HEK293 (cell line): ENCODE measurements around the gene PSTPIP2.

ENCODE experiments used
- HOXD13 ChIP-seq: sonication (generic); formaldehyde crosslinking; IDR thresholded peaks from 2 replicates; pipeline ENCODE4 v1.8.0; 2022; ENCODE audit warnings: missing genetic modification reagents, borderline replicate concordance
- ZBTB7A ChIP-seq: fragments of 450-650 bp; formaldehyde crosslinking; IDR thresholded peaks from 2 replicates; pipeline ENCODE4 v1.5.1; 2016; ENCODE audit warnings: low read depth, missing biosample characterization, missing genetic modification characterization
- ZNF121 ChIP-seq: fragments of 450-650 bp; formaldehyde crosslinking; IDR thresholded peaks from 2 replicates; pipeline ENCODE4 v1.5.1; 2016; ENCODE audit warnings: missing biosample characterization, missing genetic modification characterization
- ZNF184 ChIP-seq: fragments of 450-650 bp; IDR thresholded peaks from 2 replicates; pipeline ENCODE4 v1.5.1; 2018; ENCODE audit warnings: missing biosample characterization, mild to moderate bottlenecking, missing genetic modification characterization
- ZNF292 ChIP-seq: fragments of 450-650 bp; formaldehyde crosslinking; IDR thresholded peaks from 2 replicates; pipeline ENCODE4 v1.5.1; 2016; ENCODE audit warnings: low read depth, missing biosample characterization, missing genetic modification characterization, borderline replicate concordance
- ZNF48 ChIP-seq: fragments of 450-650 bp; formaldehyde crosslinking; IDR thresholded peaks from 2 replicates; pipeline ENCODE4 v1.5.1; 2016; ENCODE audit warnings: missing biosample characterization, missing genetic modification characterization
- ZNF629 ChIP-seq: fragments of 450-650 bp; formaldehyde crosslinking; IDR thresholded peaks from 2 replicates; pipeline ENCODE4 v1.5.1; 2017; ENCODE audit warnings: missing biosample characterization, missing genetic modification characterization
- ZNF768 ChIP-seq: fragments of 450-650 bp; formaldehyde crosslinking; IDR thresholded peaks from 2 replicates; pipeline ENCODE4 v1.5.1; 2018; ENCODE audit warnings: missing biosample characterization, mild to moderate bottlenecking, missing genetic modification characterization
- TF ChIP-seq, protein P1 (sequence below): fragments of 450-650 bp; formaldehyde crosslinking; IDR thresholded peaks from 2 replicates; pipeline ENCODE4 v1.5.1; 2016; ENCODE audit warnings: missing biosample characterization, missing genetic modification characterization
- TF ChIP-seq, protein P2 (sequence below): fragments of 450-650 bp; formaldehyde crosslinking; IDR thresholded peaks from 2 replicates; pipeline ENCODE4 v1.5.1; 2016; ENCODE audit warnings: missing biosample characterization, missing genetic modification characterization
- TF ChIP-seq, protein P3 (sequence below): fragments of 450-650 bp; formaldehyde crosslinking; IDR thresholded peaks from 2 replicates; pipeline ENCODE4 v1.5.1; 2016; ENCODE audit warnings: missing biosample characterization, missing genetic modification characterization
- TF ChIP-seq, protein P4 (sequence below): fragments of 450-650 bp; formaldehyde crosslinking; IDR thresholded peaks from 2 replicates; pipeline ENCODE4 v1.5.0; 2017; ENCODE audit warnings: missing biosample characterization, missing genetic modification characterization, borderline replicate concordance
- TF ChIP-seq, protein P5 (sequence below): fragments of 450-650 bp; formaldehyde crosslinking; IDR thresholded peaks from 2 replicates; pipeline ENCODE4 v1.5.1; 2016; ENCODE audit warnings: missing biosample characterization, missing genetic modification characterization

DNA sequence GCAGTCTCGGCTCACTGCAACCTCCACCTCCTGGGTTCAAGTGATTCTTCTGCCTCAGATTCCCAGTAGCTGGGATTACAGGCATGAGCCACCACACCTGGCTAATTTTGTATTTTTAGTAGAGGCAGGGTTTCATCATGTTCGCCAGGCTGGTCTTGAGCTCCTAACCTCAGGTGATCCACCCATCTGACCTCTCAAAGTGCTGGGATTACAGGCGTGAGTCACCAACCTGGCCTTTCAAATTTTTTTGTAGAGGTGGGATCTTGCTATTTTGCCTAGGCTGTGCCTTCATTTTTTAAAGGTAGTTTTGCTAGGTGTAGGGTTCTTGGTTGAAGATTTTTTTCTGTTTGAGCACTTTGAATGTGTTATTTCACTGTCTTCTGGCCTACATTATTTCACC is 38.3 kb upstream of the PSTPIP2 start:
- TF ChIP-seq ZNF292 (tag by site-specific recombination) (no peak), ZNF184 (tag by site-specific recombination) (no peak), HOXD13 (no peak), ZBTB7A (tag by site-specific recombination) (no peak), ZNF48 (tag by site-specific recombination) (no peak), ZNF629 (no peak), ZNF768 (tag by site-specific recombination) (no peak), ZNF121 (tag by site-specific recombination) (no peak)
- TF ChIP-seq, protein P1, sequence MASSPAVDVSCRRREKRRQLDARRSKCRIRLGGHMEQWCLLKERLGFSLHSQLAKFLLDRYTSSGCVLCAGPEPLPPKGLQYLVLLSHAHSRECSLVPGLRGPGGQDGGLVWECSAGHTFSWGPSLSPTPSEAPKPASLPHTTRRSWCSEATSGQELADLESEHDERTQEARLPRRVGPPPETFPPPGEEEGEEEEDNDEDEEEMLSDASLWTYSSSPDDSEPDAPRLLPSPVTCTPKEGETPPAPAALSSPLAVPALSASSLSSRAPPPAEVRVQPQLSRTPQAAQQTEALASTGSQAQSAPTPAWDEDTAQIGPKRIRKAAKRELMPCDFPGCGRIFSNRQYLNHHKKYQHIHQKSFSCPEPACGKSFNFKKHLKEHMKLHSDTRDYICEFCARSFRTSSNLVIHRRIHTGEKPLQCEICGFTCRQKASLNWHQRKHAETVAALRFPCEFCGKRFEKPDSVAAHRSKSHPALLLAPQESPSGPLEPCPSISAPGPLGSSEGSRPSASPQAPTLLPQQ (tag by site-specific recombination): no peak
- TF ChIP-seq, protein P2, sequence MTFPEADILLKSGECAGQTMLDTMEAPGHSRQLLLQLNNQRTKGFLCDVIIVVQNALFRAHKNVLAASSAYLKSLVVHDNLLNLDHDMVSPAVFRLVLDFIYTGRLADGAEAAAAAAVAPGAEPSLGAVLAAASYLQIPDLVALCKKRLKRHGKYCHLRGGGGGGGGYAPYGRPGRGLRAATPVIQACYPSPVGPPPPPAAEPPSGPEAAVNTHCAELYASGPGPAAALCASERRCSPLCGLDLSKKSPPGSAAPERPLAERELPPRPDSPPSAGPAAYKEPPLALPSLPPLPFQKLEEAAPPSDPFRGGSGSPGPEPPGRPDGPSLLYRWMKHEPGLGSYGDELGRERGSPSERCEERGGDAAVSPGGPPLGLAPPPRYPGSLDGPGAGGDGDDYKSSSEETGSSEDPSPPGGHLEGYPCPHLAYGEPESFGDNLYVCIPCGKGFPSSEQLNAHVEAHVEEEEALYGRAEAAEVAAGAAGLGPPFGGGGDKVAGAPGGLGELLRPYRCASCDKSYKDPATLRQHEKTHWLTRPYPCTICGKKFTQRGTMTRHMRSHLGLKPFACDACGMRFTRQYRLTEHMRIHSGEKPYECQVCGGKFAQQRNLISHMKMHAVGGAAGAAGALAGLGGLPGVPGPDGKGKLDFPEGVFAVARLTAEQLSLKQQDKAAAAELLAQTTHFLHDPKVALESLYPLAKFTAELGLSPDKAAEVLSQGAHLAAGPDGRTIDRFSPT (tag by site-specific recombination): no peak
- TF ChIP-seq, protein P3, sequence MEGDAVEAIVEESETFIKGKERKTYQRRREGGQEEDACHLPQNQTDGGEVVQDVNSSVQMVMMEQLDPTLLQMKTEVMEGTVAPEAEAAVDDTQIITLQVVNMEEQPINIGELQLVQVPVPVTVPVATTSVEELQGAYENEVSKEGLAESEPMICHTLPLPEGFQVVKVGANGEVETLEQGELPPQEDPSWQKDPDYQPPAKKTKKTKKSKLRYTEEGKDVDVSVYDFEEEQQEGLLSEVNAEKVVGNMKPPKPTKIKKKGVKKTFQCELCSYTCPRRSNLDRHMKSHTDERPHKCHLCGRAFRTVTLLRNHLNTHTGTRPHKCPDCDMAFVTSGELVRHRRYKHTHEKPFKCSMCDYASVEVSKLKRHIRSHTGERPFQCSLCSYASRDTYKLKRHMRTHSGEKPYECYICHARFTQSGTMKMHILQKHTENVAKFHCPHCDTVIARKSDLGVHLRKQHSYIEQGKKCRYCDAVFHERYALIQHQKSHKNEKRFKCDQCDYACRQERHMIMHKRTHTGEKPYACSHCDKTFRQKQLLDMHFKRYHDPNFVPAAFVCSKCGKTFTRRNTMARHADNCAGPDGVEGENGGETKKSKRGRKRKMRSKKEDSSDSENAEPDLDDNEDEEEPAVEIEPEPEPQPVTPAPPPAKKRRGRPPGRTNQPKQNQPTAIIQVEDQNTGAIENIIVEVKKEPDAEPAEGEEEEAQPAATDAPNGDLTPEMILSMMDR (tag by site-specific recombination): no peak
- TF ChIP-seq, protein P4, sequence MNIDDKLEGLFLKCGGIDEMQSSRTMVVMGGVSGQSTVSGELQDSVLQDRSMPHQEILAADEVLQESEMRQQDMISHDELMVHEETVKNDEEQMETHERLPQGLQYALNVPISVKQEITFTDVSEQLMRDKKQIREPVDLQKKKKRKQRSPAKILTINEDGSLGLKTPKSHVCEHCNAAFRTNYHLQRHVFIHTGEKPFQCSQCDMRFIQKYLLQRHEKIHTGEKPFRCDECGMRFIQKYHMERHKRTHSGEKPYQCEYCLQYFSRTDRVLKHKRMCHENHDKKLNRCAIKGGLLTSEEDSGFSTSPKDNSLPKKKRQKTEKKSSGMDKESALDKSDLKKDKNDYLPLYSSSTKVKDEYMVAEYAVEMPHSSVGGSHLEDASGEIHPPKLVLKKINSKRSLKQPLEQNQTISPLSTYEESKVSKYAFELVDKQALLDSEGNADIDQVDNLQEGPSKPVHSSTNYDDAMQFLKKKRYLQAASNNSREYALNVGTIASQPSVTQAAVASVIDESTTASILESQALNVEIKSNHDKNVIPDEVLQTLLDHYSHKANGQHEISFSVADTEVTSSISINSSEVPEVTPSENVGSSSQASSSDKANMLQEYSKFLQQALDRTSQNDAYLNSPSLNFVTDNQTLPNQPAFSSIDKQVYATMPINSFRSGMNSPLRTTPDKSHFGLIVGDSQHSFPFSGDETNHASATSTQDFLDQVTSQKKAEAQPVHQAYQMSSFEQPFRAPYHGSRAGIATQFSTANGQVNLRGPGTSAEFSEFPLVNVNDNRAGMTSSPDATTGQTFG (tag by site-specific recombination): no peak
- TF ChIP-seq, protein P5, sequence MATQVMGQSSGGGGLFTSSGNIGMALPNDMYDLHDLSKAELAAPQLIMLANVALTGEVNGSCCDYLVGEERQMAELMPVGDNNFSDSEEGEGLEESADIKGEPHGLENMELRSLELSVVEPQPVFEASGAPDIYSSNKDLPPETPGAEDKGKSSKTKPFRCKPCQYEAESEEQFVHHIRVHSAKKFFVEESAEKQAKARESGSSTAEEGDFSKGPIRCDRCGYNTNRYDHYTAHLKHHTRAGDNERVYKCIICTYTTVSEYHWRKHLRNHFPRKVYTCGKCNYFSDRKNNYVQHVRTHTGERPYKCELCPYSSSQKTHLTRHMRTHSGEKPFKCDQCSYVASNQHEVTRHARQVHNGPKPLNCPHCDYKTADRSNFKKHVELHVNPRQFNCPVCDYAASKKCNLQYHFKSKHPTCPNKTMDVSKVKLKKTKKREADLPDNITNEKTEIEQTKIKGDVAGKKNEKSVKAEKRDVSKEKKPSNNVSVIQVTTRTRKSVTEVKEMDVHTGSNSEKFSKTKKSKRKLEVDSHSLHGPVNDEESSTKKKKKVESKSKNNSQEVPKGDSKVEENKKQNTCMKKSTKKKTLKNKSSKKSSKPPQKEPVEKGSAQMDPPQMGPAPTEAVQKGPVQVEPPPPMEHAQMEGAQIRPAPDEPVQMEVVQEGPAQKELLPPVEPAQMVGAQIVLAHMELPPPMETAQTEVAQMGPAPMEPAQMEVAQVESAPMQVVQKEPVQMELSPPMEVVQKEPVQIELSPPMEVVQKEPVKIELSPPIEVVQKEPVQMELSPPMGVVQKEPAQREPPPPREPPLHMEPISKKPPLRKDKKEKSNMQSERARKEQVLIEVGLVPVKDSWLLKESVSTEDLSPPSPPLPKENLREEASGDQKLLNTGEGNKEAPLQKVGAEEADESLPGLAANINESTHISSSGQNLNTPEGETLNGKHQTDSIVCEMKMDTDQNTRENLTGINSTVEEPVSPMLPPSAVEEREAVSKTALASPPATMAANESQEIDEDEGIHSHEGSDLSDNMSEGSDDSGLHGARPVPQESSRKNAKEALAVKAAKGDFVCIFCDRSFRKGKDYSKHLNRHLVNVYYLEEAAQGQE (tag by site-specific recombination): no peak
